A549 (cell line): ENCODE measurements around the gene AFDN. TPM values are rescaled to one million over a fixed set of nuclear protein-coding genes. Genes with fewer than 3 reads are reported as not detected.

Experiments
- ATAC-seq, 2 experiments: fragments of 200-7000 bp in 1 of 2; fragments of >200 bp in 1 of 2; cut with Nextera tagmentation in 1 of 2; cut with Tn5 transposase in 1 of 2; 3 replicates each; pipeline versions ENCODE4 v1.8.0 to v1.9.1; 2018 to 2020; ENCODE audit warnings: mild to moderate bottlenecking in 1 of 2, moderate library complexity in 1 of 2
- CTCF ChIA-PET: fragments of 300-600 bp; sonication (Branson Sonifier 250); formaldehyde crosslinking; extraction: SDS; loops from one replicate; lab custom pipeline; 2021; ENCODE audit warnings: antibody characterized with exemption, inconsistent platforms; lab: Yijun Ruan, JAX
- POLR2A ChIA-PET: fragments of 350-600 bp; formaldehyde crosslinking; extraction: SDS; loops from one replicate; lab custom pipeline; 2021; ENCODE audit warnings: antibody characterized with exemption, inconsistent platforms; lab: Yijun Ruan, JAX
- DNase-seq, 2 experiments: peaks; one replicate each; pipeline versions ENCODE4 v3.0.0 to v3.0.0-alpha.2; 2011 to 2016; ENCODE audit warnings: low read depth in 1 of 2, low spot score in 1 of 2
- FAIRE-seq: peaks from 2 replicates; lab custom pipeline; 2011; peaks lifted over from hg19 to GRCh38; lab: Jason Lieb, UNC
- H3K27ac ChIP-seq, 2 experiments: fragments of >200 bp; sonication (Bioruptor Twin); formaldehyde crosslinking; 3 replicates each; pipeline ENCODE4 v1.5.1; 2016 to 2017
- H3K4me1 ChIP-seq: fragments of >200 bp; sonication (Bioruptor Twin); formaldehyde crosslinking; 3 replicates; pipeline ENCODE4 v1.6.1; 2016
- H3K4me2 ChIP-seq: fragments of >200 bp; sonication (Bioruptor Twin); formaldehyde crosslinking; 3 replicates; pipeline ENCODE4 v1.6.1; 2016
- H3K4me3 ChIP-seq: fragments of >200 bp; sonication (Bioruptor Twin); formaldehyde crosslinking; 3 replicates; pipeline ENCODE4 v1.5.1; 2016
- H3K9me3 ChIP-seq: fragments of >200 bp; sonication (Bioruptor Twin); formaldehyde crosslinking; 3 replicates; pipeline ENCODE4 v1.6.1; 2016
- ATOH8 ChIP-seq: fragments of 250-450 bp; sonication (Bioruptor Pico); IDR thresholded peaks from 2 replicates; pipeline ENCODE4 v1.5.0; 2020; ENCODE audit warnings: low read depth, mild to moderate bottlenecking, moderate library complexity
- BHLHE40 ChIP-seq: IDR thresholded peaks from 2 replicates; pipeline ENCODE4 v1.6.1; 2012; ENCODE audit warnings: low read depth, low read length, inconsistent platforms
- CBX2 ChIP-seq: fragments of 200-600 bp; sonication (generic); IDR thresholded peaks from 2 replicates; pipeline ENCODE4 v1.6.1; 2016; ENCODE audit warnings: low read depth, mild to moderate bottlenecking, borderline replicate concordance
- CEBPB ChIP-seq, 2 experiments: fragments of >200 bp in 1 of 2; sonication (Bioruptor Twin) in 1 of 2; formaldehyde crosslinking in 1 of 2; IDR thresholded peaks; 2 replicates each; pipeline ENCODE4 v1.6.1; 2012 to 2016
- CHD2 ChIP-seq: fragments of 150-350 bp; IDR thresholded peaks from 2 replicates; pipeline ENCODE4 v1.6.1; 2014; ENCODE audit warnings: low read length; ENCODE audit not compliant: partially characterized antibody
- CTCF ChIP-seq: fragments of >200 bp; sonication (Bioruptor Twin); formaldehyde crosslinking; IDR thresholded peaks from 3 replicates; pipeline ENCODE4 v1.5.1; 2016
- EHF ChIP-seq: fragments of 250-450 bp; sonication (Bioruptor Pico); IDR thresholded peaks from 2 replicates; pipeline ENCODE4 v1.5.0; 2020; ENCODE audit warnings: mild to moderate bottlenecking
- ELK1 ChIP-seq: fragments of 150-350 bp; IDR thresholded peaks from 2 replicates; pipeline ENCODE4 v1.6.1; 2014; ENCODE audit warnings: low read depth, mild to moderate bottlenecking, low read length
- EP300 ChIP-seq, 2 experiments: fragments of >200 bp; sonication (Bioruptor Twin); formaldehyde crosslinking; IDR thresholded peaks; 2 replicates in 1 of 2; 3 replicates in 1 of 2; pipeline ENCODE4 v1.6.1; 2016 to 2017
- FOSB ChIP-seq: fragments of 250-450 bp; sonication (Bioruptor Pico); IDR thresholded peaks from 2 replicates; pipeline ENCODE4 v1.5.0; 2020; ENCODE audit warnings: mild to moderate bottlenecking, moderate library complexity
- FOSL2 ChIP-seq, 2 experiments: fragments of 450-650 bp in 1 of 2; fragments of >200 bp in 1 of 2; sonication (Bioruptor Twin) in 1 of 2; formaldehyde crosslinking; IDR thresholded peaks; 2 replicates each; pipeline versions ENCODE4 v1.5.0 to v1.6.1; 2016 to 2020; ENCODE audit warnings: mild to moderate bottlenecking in 1 of 2, moderate library complexity in 1 of 2
- GATA3 ChIP-seq: IDR thresholded peaks from 2 replicates; pipeline ENCODE4 v1.6.1; 2012; ENCODE audit warnings: borderline replicate concordance
- HDAC2 ChIP-seq: fragments of 200-600 bp; sonication (generic); IDR thresholded peaks from 2 replicates; pipeline ENCODE4 v1.6.1; 2016
- HEYL ChIP-seq: fragments of 250-450 bp; sonication (Bioruptor Pico); IDR thresholded peaks from 2 replicates; pipeline ENCODE4 v1.8.0; 2021; ENCODE audit warnings: mild to moderate bottlenecking, moderate library complexity
- HOXB5 ChIP-seq: fragments of 250-450 bp; sonication (Bioruptor Pico); IDR thresholded peaks from 2 replicates; pipeline ENCODE4 v1.5.0; 2020; ENCODE audit warnings: mild to moderate bottlenecking, moderate library complexity
- KDM1A ChIP-seq: fragments of 200-600 bp; sonication (generic); IDR thresholded peaks from 2 replicates; pipeline ENCODE4 v1.6.1; 2016; ENCODE audit warnings: low read depth, mild to moderate bottlenecking
- KDM5A ChIP-seq: fragments of 200-600 bp; sonication (generic); IDR thresholded peaks from 2 replicates; pipeline ENCODE4 v1.6.1; 2016; ENCODE audit warnings: antibody characterized with exemption, mild to moderate bottlenecking
- MAFK ChIP-seq: fragments of 450-650 bp; IDR thresholded peaks from 2 replicates; pipeline ENCODE4 v1.6.1; 2014; ENCODE audit not compliant: partially characterized antibody
- MYC ChIP-seq: IDR thresholded peaks from 2 replicates; pipeline ENCODE4 v1.6.1; 2012; ENCODE audit warnings: mild to moderate bottlenecking, inconsistent platforms, low read length, improper control_type of control experiment, borderline replicate concordance
- PHF8 ChIP-seq: fragments of 200-600 bp; sonication (generic); IDR thresholded peaks from 2 replicates; pipeline ENCODE4 v1.6.1; 2016; ENCODE audit warnings: low read depth, mild to moderate bottlenecking, antibody characterized with exemption, moderate library complexity, borderline replicate concordance
- POLR2AphosphoS2 ChIP-seq: conservative IDR thresholded peaks from 2 replicates; pipeline ENCODE4 v1.6.1; 2012; ENCODE audit warnings: low read length, improper control_type of control experiment, inconsistent platforms
- RAD21 ChIP-seq, 2 experiments: fragments of >200 bp in 1 of 2; sonication (Bioruptor Twin) in 1 of 2; formaldehyde crosslinking in 1 of 2; IDR thresholded peaks in 1 of 2; conservative IDR thresholded peaks in 1 of 2; 2 replicates in 1 of 2; 3 replicates in 1 of 2; pipeline ENCODE4 v1.6.1; 2012 to 2018; ENCODE audit warnings: inconsistent platforms in 1 of 2
- RARB ChIP-seq: fragments of 250-450 bp; sonication (Bioruptor Pico); IDR thresholded peaks from 2 replicates; pipeline ENCODE4 v1.8.0; 2021; ENCODE audit warnings: mild to moderate bottlenecking, moderate library complexity
- RCOR1 ChIP-seq: fragments of 150-350 bp; IDR thresholded peaks from 2 replicates; pipeline ENCODE4 v1.6.1; 2014; ENCODE audit warnings: antibody characterized with exemption, low read length, low read depth
- TP53 ChIP-seq: fragments of 250-450 bp; sonication (Bioruptor Pico); IDR thresholded peaks from 2 replicates; pipeline ENCODE4 v1.5.0; 2021; ENCODE audit warnings: mild to moderate bottlenecking, moderate library complexity
- ZC3H11A ChIP-seq: fragments of 450-650 bp; IDR thresholded peaks from 2 replicates; pipeline ENCODE4 v1.6.1; 2014; ENCODE audit warnings: antibody characterized with exemption, mild to moderate bottlenecking
- WGBS: methylation state at CpG from one replicate; pipeline ENCODE4 v1.1.6; 2017; ENCODE audit errors: missing lambda C conversion rate; 5-methylcytosine and 5-hydroxymethylcytosine counted together
- polyA plus RNA-seq, 4 experiments: library from polyadenylated mRNA; depleted of rRNA in 3 of 4; stranded (reverse); fragments of >200 nt; fragmentation: RNase III in 1 of 4; extraction: RNeasy Plus Mini Kit Qiagen cat#74134 plus additional on column Dnase treatment in 1 of 4; gene quantifications; 2 replicates in 3 of 4; 3 replicates in 1 of 4; pipeline ENCODE4 v1.2.3, GENCODE V29; 2011 to 2017
- TF ChIP-seq, protein P1 (sequence below): fragments of >200 bp; sonication (Bioruptor Twin); formaldehyde crosslinking; IDR thresholded peaks from 2 replicates; pipeline ENCODE4 v1.6.1; 2016
- TF ChIP-seq, protein P2 (sequence below): fragments of 250-450 bp; sonication (Bioruptor Pico); IDR thresholded peaks from 2 replicates; pipeline ENCODE4 v1.5.0; 2021; ENCODE audit warnings: mild to moderate bottlenecking, moderate library complexity, borderline replicate concordance
- TF ChIP-seq, protein P3 (sequence below): IDR thresholded peaks from 2 replicates; pipeline ENCODE4 v1.6.1; 2012

AFDN gene
- polyA plus RNA-seq, 2 of the 4 experiments (the other 2 are of a cell fraction) = 17.5 to 40.8 TPM

DNA sequence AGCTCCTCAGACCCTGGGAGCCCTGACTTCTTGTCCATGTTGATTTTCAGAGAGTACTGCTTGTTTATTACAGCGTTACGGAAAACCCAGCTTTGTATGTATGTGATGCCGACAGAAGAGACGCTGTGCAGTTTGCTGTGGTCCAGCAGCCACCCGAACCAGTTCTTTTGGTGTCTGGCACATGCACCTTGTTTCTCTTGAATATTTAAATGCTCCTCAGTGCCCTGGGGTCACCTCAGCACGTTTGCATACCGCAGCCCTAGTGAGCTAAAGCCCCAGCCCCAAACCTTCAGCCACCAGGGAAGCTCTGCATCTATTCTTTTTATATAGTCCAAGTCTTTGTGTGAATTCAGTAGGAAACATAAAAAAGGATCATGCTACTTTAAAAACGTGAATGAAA lies 39.9 kb downstream of the AFDN start:
- no peak overlapping the region for H3K4me3 ChIP-seq
- no peak for FAIRE-seq
- H3K4me1 ChIP-seq = no peaks in the 10 kb centered on the region
- H3K27ac ChIP-seq = no peak overlapping the region
- 82% methylated on average over 8 of the region's 8 CpGs for WGBS
- no peaks in the 10 kb centered on the region for H3K9me3 ChIP-seq
- H3K4me2 ChIP-seq = no peak overlapping the region
- CTCF ChIA-PET = no interaction called here
- POLR2A ChIA-PET = no interaction called here
- TF ChIP-seq BHLHE40 = no peak
- TF ChIP-seq RCOR1 = no peak
- no peak for TF ChIP-seq ATOH8 (CRISPR knock-in tag)
- TF ChIP-seq HEYL (CRISPR knock-in tag) = no peak
- TF ChIP-seq ELK1 = no peak
- no peak for TF ChIP-seq ZC3H11A
- TF ChIP-seq, protein P1, sequence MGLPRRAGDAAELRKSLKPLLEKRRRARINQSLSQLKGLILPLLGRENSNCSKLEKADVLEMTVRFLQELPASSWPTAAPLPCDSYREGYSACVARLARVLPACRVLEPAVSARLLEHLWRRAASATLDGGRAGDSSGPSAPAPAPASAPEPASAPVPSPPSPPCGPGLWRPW = no peak
- no peak for TF ChIP-seq CTCF
- TF ChIP-seq, protein P2, sequence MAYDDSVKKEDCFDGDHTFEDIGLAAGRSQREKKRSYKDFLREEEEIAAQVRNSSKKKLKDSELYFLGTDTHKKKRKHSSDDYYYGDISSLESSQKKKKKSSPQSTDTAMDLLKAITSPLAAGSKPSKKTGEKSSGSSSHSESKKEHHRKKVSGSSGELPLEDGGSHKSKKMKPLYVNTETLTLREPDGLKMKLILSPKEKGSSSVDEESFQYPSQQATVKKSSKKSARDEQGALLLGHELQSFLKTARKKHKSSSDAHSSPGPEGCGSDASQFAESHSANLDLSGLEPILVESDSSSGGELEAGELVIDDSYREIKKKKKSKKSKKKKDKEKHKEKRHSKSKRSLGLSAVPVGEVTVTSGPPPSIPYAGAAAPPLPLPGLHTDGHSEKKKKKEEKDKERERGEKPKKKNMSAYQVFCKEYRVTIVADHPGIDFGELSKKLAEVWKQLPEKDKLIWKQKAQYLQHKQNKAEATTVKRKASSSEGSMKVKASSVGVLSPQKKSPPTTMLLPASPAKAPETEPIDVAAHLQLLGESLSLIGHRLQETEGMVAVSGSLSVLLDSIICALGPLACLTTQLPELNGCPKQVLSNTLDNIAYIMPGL = no peak
- no peak for TF ChIP-seq RARB (CRISPR knock-in tag)
- TF ChIP-seq EHF (CRISPR knock-in tag) = no peak
- no peak for TF ChIP-seq RAD21 (conservative IDR thresholded peaks at IDR 0.05 in 1 of 2, IDR thresholded peaks at IDR 0.05 in 1 of 2)
- no peak for TF ChIP-seq KDM5A
- no peak for TF ChIP-seq POLR2AphosphoS2
- TF ChIP-seq, protein P3, sequence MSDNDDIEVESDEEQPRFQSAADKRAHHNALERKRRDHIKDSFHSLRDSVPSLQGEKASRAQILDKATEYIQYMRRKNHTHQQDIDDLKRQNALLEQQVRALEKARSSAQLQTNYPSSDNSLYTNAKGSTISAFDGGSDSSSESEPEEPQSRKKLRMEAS = no peak
- no peak for TF ChIP-seq MAFK
- TF ChIP-seq, all 56 proteins: peak for 0
- no peak for ATAC-seq
- DNase-seq = no peak

DNA sequence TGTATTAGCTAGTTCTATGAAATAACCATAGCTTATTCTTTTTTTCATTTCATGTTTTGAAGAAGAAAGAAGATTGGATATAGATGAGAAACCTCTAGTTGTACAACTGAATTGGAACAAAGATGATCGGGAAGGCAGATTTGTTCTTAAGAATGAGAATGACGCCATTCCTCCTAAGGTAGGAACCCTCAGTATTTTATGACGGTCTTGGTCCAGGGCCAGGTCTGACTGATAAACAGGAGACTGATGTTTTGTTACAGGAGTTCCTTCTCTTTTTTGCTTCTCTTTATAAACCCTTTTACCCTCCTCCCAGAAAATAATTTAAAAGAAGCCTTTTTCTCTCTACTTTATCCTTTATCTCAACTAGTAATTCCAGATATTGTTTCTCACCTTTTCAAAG lies 43.6 kb downstream of the AFDN start:
- Histone ChIP-seq H3K4me1 (no peaks in the 10 kb centered on the region), H3K9me3 (no peaks in the 10 kb centered on the region), H3K4me3 (no peak overlapping the region), H3K27ac (no peak overlapping the region), H3K4me2 (no peak overlapping the region)
- no peak for FAIRE-seq
- no peak for ATAC-seq
- ChIA-PET POLR2A (no interaction called here), CTCF (no interaction called here)
- WGBS = 88% methylated on average over 3 of the region's 3 CpGs
- no peak for DNase-seq
- no peak for TF ChIP-seq MAFK
- no peak for TF ChIP-seq FOSL2 (IDR thresholded peaks at IDR 0.05)
- TF ChIP-seq FOSL2 (CRISPR knock-in tag; IDR thresholded peaks at IDR 0.05) = no peak
- no peak for TF ChIP-seq TP53 (CRISPR knock-in tag)
- TF ChIP-seq HOXB5 = no peak
- TF ChIP-seq HDAC2 = no peak
- no peak for TF ChIP-seq PHF8
- no peak for TF ChIP-seq GATA3
- TF ChIP-seq CEBPB (IDR thresholded peaks at IDR 0.05) = no peak
- TF ChIP-seq FOSB (CRISPR knock-in tag) = no peak
- TF ChIP-seq KDM1A = no peak
- TF ChIP-seq BHLHE40 = no peak
- TF ChIP-seq POLR2AphosphoS2 = no peak
- no peak for TF ChIP-seq EP300 (IDR thresholded peaks at IDR 0.05)
- no peak for TF ChIP-seq CBX2
- no peak for TF ChIP-seq MYC
- TF ChIP-seq, protein P3 = no peak
- no peak for TF ChIP-seq CHD2
